DOHH2 (cell line): ENCODE measurements around the gene MEGF11.
A peak's percentile ranks its signal among the peaks of the same experiment; 100 is the strongest.

Source experiments
- H3F3A ChIP-seq: fragments of 200-600 bp; sonication (generic), shearing (Covaris generic); 2 replicates; pipeline ENCODE4 v1.6.0; 2016; ENCODE audit warnings: antibody characterized with exemption, mild to moderate bottlenecking; ENCODE audit not compliant: control insufficient read depth, insufficient read depth
- H3K27ac ChIP-seq: fragments of 200-600 bp; sonication (generic); 2 replicates; pipeline ENCODE4 v1.5.1; 2014; ENCODE audit warnings: low read depth, mild to moderate bottlenecking, low read length, moderate library complexity
- H3K27me3 ChIP-seq: fragments of 200-600 bp; sonication (generic); 2 replicates; pipeline ENCODE4 v1.6.1; 2014; ENCODE audit warnings: mild to moderate bottlenecking, low read length, mixed read lengths; ENCODE audit not compliant: control insufficient read depth
- H3K36me3 ChIP-seq: fragments of 200-600 bp; sonication (generic); 2 replicates; pipeline ENCODE4 v1.6.1; 2014; ENCODE audit warnings: mild to moderate bottlenecking, low read length, moderate library complexity, mixed read lengths; ENCODE audit not compliant: control insufficient read depth
- H3K4me1 ChIP-seq: fragments of 200-600 bp; sonication (generic); 2 replicates; pipeline ENCODE4 v1.6.1; 2014; ENCODE audit warnings: mild to moderate bottlenecking, low read length, mixed read lengths; ENCODE audit not compliant: control insufficient read depth
- H3K4me2 ChIP-seq: fragments of 200-600 bp; sonication (generic); 2 replicates; pipeline ENCODE4 v1.6.0; 2014; ENCODE audit warnings: mild to moderate bottlenecking, low read length, moderate library complexity
- H3K4me3 ChIP-seq: fragments of 200-600 bp; sonication (generic); 2 replicates; pipeline ENCODE4 v1.5.1; 2014; ENCODE audit warnings: mild to moderate bottlenecking, low read length, mixed read lengths
- H3K79me2 ChIP-seq: fragments of 200-600 bp; sonication (generic); 2 replicates; pipeline ENCODE4 v1.6.1; 2014; ENCODE audit warnings: mild to moderate bottlenecking, low read length, mixed read lengths; ENCODE audit not compliant: control insufficient read depth
- H3K9me2 ChIP-seq: fragments of 200-600 bp; sonication (generic); replicated peaks from 2 replicates; pipeline ENCODE4 v1.6.1; 2014; ENCODE audit warnings: mild to moderate bottlenecking, low read length, mixed read lengths; ENCODE audit not compliant: control insufficient read depth
- H3K9me3 ChIP-seq: fragments of 200-600 bp; sonication (generic); 2 replicates; pipeline ENCODE4 v1.6.1; 2014; ENCODE audit warnings: antibody characterized with exemption, low read length, mixed read lengths; ENCODE audit not compliant: control insufficient read depth, insufficient read depth
- H4K20me1 ChIP-seq: fragments of 200-600 bp; sonication (generic); 2 replicates; pipeline ENCODE4 v1.6.0; 2014; ENCODE audit warnings: low read depth, mild to moderate bottlenecking, antibody characterized with exemption, low read length, moderate library complexity; ENCODE audit not compliant: control insufficient read depth, insufficient read depth
- CTCF ChIP-seq: fragments of 200-600 bp; sonication (generic); IDR thresholded peaks from one replicate; pipeline ENCODE4 v1.5.1; 2014; ENCODE audit warnings: antibody characterized with exemption, mild to moderate bottlenecking, low read depth, low read length; ENCODE audit not compliant: poor library complexity, severe bottlenecking
- EZH2phosphoT487 ChIP-seq: fragments of 200-600 bp; sonication (generic); IDR thresholded peaks from 2 replicates; pipeline ENCODE4 v1.6.1; 2017; ENCODE audit warnings: borderline replicate concordance, mild to moderate bottlenecking, antibody characterized with exemption, low read length, moderate library complexity, mixed read lengths

Gene MEGF11

GRCh38 chr15:66288093-66288492 is 34.5 kb upstream of the MEGF11 start:
- Histone ChIP-seq H3K36me3 (peaks cover 9% of the 10 kb centered on the region), H3F3A (peaks cover 5% of the 10 kb centered on the region; the same call in 1 of the 2 replicates), H3K79me2 (peaks cover 20% of the 10 kb centered on the region), H3K9me2 (no peaks in the 10 kb centered on the region), H3K4me2 (peak overlapping the region; percentile 15; the same call in 1 of the 2 replicates), H3K27me3 (no peaks in the 10 kb centered on the region), H4K20me1 (no peaks in the 10 kb centered on the region), H3K9me3 (no peaks in the 10 kb centered on the region), H3K4me3 (no peak overlapping the region), H3K4me1 (peaks cover 44% of the 10 kb centered on the region), H3K27ac (no peak overlapping the region)
- TF ChIP-seq CTCF (no peak), EZH2phosphoT487 (no peak)

- H3K9me2 ChIP-seq: no peaks in the 10 kb centered on the region
- H3K36me3 ChIP-seq: peaks cover 9% of the 10 kb centered on the region
- TF ChIP-seq EZH2phosphoT487 (no peak), CTCF (peak; percentile 45)
- peaks cover 15% of the 10 kb centered on the region for H3K79me2 ChIP-seq
- H3K4me1 ChIP-seq: peaks cover 43% of the 10 kb centered on the region
- no peak overlapping the region for H3K4me3 ChIP-seq
- peaks cover 5% of the 10 kb centered on the region; the same call in 1 of the 2 replicates for H3F3A ChIP-seq
- H3K27ac ChIP-seq: no peak overlapping the region
- H3K27me3 ChIP-seq: no peaks in the 10 kb centered on the region
- no peaks in the 10 kb centered on the region for H4K20me1 ChIP-seq
- H3K4me2 ChIP-seq: peak overlapping the region; percentile 15
- H3K9me3 ChIP-seq: no peaks in the 10 kb centered on the region
These were observed 34.0 kb upstream of the MEGF11 start for GRCh38 chr15:66287461-66288057.

- no peaks in the 10 kb centered on the region for H3K9me3 ChIP-seq
- peaks cover 6% of the 10 kb centered on the region; the same call in 1 of the 2 replicates for H3K36me3 ChIP-seq
- H3K4me3 ChIP-seq: no peak overlapping the region
- no peaks in the 10 kb centered on the region for H3K9me2 ChIP-seq
- no peaks in the 10 kb centered on the region for H3K27me3 ChIP-seq
- TF ChIP-seq EZH2phosphoT487: no peak
- TF ChIP-seq CTCF: no peak
- H3K4me2 ChIP-seq: no peak overlapping the region
- H3F3A ChIP-seq: peaks cover 5% of the 10 kb centered on the region; the same call in 1 of the 2 replicates
- peaks cover 27% of the 10 kb centered on the region for H3K4me1 ChIP-seq
- no peaks in the 10 kb centered on the region for H4K20me1 ChIP-seq
- no peaks in the 10 kb centered on the region for H3K79me2 ChIP-seq
- no peak overlapping the region for H3K27ac ChIP-seq
These were observed 32.2 kb upstream of the MEGF11 start for GRCh38 chr15:66285533-66286280.
